ENCODE measurements around the gene LSMEM2. TPM values are rescaled to one million over a fixed set of nuclear protein-coding genes. Genes with fewer than 3 reads are reported as not detected.

The LSMEM2 gene
- total and polyA plus RNA-seq, 9 of the 15 experiments (the other 6 are each of a cell fraction or from before 2014, with no cell fraction given), result not detected

DNA sequence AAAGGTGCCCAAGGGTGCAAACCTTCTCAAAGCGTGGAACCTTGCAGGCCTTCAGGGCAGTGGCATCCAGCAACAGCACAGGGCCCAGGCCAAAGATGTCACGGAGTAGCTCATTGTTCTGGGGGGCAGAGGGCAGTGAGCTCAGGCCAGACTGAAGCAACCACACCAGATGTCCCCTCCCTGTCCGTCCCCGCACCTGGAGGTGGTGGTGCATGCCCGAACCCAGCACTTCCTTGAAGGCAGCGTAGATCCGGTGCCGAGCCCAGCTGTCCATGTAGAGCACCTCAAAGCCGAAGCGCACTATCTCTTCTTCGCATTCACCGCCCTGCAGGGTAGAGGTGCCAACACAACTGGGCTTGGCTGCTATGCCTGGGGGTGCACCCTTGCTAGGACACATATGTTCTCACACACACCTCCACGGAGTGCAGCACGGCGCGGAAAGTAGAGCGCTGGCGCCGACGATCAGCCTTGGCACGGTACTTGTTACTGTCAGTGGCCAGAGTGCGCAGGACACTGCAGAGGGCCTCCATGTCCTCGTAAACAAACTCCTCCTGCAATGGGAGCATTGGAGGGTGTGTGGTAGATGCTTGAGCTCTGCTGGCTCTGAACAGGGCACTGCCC is 9.6 kb downstream of the LSMEM2 start:
- no peak overlapping the region for H3K27ac ChIP-seq (ENCODE audit: extremely low read depth, low read depth, low read length)
- H3K4me1 ChIP-seq (replicated peaks in 1 of 2; ENCODE audit: control insufficient read depth in 2 of 2, insufficient read depth in 2 of 2, low read length in 2 of 2), result peaks cover 8 to 53% of the 10 kb centered on the region in 2 experiments; a peak in 3 of 5 replicates
- no peak for FAIRE-seq
- no peaks in the 10 kb centered on the region for H4K20me1 ChIP-seq (replicated peaks; ENCODE audit: control insufficient read depth, insufficient read depth, low read length)
- TF ChIP-seq POLR2G (IDR thresholded peaks at IDR 0.05; ENCODE audit: low read depth, low read length), result peak; percentile 19; the same call in 1 of the 2 replicates
- TF ChIP-seq POLR2B (IDR thresholded peaks at IDR 0.05; ENCODE audit: low read depth, partially characterized antibody), result no peak
- no peaks in the 10 kb centered on the region for H3K9me1 ChIP-seq (ENCODE audit: control insufficient read depth, insufficient read depth, low read length)
- H3K79me2 ChIP-seq (ENCODE audit: control insufficient read depth, insufficient read depth, low read length), result peaks cover 30% of the 10 kb centered on the region
- CTCF ChIA-PET (ENCODE audit: low intra/inter-chr PET ratio), result no interaction called here
- H3K9ac ChIP-seq (ENCODE audit: insufficient read depth in 1 of 2, low read depth in 2 of 2, low read length in 2 of 2), result no peak overlapping the region; a peak in 1 of 4 replicates
- POLR2A ChIA-PET, result interaction anchor here (0.6 to 1.7 kb wide), 3 partner anchors 10 to 73 kb away, joined by 3 to 8 read pairs (median 4); partner anchors contain the start of genes HYAL3 and NAA80
- H3K4me2 ChIP-seq (ENCODE audit: insufficient read depth, low read length), result no peak overlapping the region
- no peak for ATAC-seq
- H3K9me3 ChIP-seq (replicated peaks; ENCODE audit: control insufficient read depth, insufficient read depth, low read depth, low read length), result no peaks in the 10 kb centered on the region
- no peaks in the 10 kb centered on the region for H3K27me3 ChIP-seq (ENCODE audit: control insufficient read depth in 2 of 2, insufficient read depth in 2 of 2, low read length in 2 of 2)
- no TSS peak for BruUV-seq (replicated peaks)
- no peak overlapping the region for H2AFZ ChIP-seq (ENCODE audit: low read depth, low read length)
- intact Hi-C loops (cut with micrococcal nuclease) (no loop called here), in situ Hi-C loops (cut with MboI) (no loop called here)
- H3K4me3 ChIP-seq, result no peak overlapping the region
- DNase-seq (ENCODE audit: extremely low read depth in 1 of 4, low spot score in 3 of 4), result no peak
- WGBS (ENCODE audit: insufficient coverage, low coverage, missing lambda C conversion rate), result 98% methylated on average over 13 of the region's 23 CpGs
- H3K36me3 ChIP-seq (ENCODE audit: control insufficient read depth, insufficient read depth, low read length), result peaks cover 49% of the 10 kb centered on the region; the same call in 2 of the 3 replicates

DNA sequence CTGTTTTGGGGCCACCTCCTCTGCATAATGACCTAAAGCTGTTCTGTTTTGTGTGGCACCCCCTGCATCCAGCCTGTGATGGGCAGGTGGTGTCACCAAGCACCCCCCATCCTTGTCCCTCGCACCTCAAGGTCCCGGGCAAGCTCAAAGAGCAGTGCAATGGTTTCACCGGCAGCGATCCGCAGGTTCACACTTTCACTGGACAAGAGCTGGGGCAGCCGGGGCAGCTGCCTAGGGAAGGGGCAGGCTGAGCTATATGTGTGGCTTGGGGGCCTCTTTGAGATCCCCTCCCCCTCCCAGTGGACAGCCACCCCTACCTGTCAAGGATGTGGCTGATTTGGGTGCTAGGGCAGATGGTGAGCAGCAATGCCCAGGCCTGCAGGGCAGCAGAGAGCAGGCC is 10.2 kb downstream of the LSMEM2 start:
- no peaks in the 10 kb centered on the region for H3K9me1 ChIP-seq (ENCODE audit: control insufficient read depth, insufficient read depth, low read length)
- H3K9ac ChIP-seq (ENCODE audit: insufficient read depth in 1 of 2, low read depth in 2 of 2, low read length in 2 of 2), result peak overlapping the region in 1 of 2 experiments; percentile 72; a peak in 1 of 4 replicates
- peaks cover 30% of the 10 kb centered on the region for H3K79me2 ChIP-seq (ENCODE audit: control insufficient read depth, insufficient read depth, low read length)
- H2AFZ ChIP-seq (ENCODE audit: low read depth, low read length), result no peak overlapping the region
- ChIA-PET CTCF (ENCODE audit: low intra/inter-chr PET ratio) (no interaction called here), POLR2A (no interaction called here)
- H3K36me3 ChIP-seq (ENCODE audit: control insufficient read depth, insufficient read depth, low read length), result peaks cover 49% of the 10 kb centered on the region; the same call in 2 of the 3 replicates
- no peak overlapping the region for H3K4me2 ChIP-seq (ENCODE audit: insufficient read depth, low read length)
- no peak for FAIRE-seq
- no TSS peak for BruUV-seq (replicated peaks)
- in situ Hi-C loops (cut with MboI), result no loop called here
- H3K27me3 ChIP-seq (ENCODE audit: control insufficient read depth in 2 of 2, insufficient read depth in 2 of 2, low read length in 2 of 2), result no peaks in the 10 kb centered on the region
- no peak overlapping the region for H3K4me3 ChIP-seq
- no peaks in the 10 kb centered on the region for H4K20me1 ChIP-seq (replicated peaks; ENCODE audit: control insufficient read depth, insufficient read depth, low read length)
- WGBS (ENCODE audit: insufficient coverage, low coverage, missing lambda C conversion rate), result 100% methylated on average over 5 of the region's 6 CpGs
- H3K27ac ChIP-seq (ENCODE audit: extremely low read depth, low read depth, low read length), result no peak overlapping the region
- peaks cover 8 to 55% of the 10 kb centered on the region in 2 experiments; a peak in 3 of 5 replicates for H3K4me1 ChIP-seq (replicated peaks in 1 of 2; ENCODE audit: control insufficient read depth in 2 of 2, insufficient read depth in 2 of 2, low read length in 2 of 2)
- ATAC-seq, result no peak
- intact Hi-C loops (cut with micrococcal nuclease), result no loop called here
- DNase-seq (ENCODE audit: extremely low read depth in 1 of 4, low spot score in 3 of 4), result no peak
- no peaks in the 10 kb centered on the region for H3K9me3 ChIP-seq (replicated peaks; ENCODE audit: control insufficient read depth, insufficient read depth, low read depth, low read length)
- no peak for TF ChIP-seq ZNF3 (CRISPR knock-in tag; IDR thresholded peaks at IDR 0.05)
- TF ChIP-seq ZNF778 (CRISPR knock-in tag; IDR thresholded peaks at IDR 0.05), result no peak
- TF ChIP-seq, protein P1, sequence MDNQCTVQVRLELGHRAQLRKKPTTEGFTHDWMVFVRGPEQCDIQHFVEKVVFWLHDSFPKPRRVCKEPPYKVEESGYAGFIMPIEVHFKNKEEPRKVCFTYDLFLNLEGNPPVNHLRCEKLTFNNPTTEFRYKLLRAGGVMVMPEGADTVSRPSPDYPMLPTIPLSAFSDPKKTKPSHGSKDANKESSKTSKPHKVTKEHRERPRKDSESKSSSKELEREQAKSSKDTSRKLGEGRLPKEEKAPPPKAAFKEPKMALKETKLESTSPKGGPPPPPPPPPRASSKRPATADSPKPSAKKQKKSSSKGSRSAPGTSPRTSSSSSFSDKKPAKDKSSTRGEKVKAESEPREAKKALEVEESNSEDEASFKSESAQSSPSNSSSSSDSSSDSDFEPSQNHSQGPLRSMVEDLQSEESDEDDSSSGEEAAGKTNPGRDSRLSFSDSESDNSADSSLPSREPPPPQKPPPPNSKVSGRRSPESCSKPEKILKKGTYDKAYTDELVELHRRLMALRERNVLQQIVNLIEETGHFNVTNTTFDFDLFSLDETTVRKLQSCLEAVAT (IDR thresholded peaks at IDR 0.05), result no peak
- TF ChIP-seq FOXK1 (CRISPR knock-in tag; IDR thresholded peaks at IDR 0.05; ENCODE audit: borderline replicate concordance), result no peak
- TF ChIP-seq LARP7 (IDR thresholded peaks at IDR 0.05), result no peak
- no peak for TF ChIP-seq PHB (CRISPR knock-in tag; IDR thresholded peaks at IDR 0.05)
- TF ChIP-seq POLR2G (IDR thresholded peaks at IDR 0.05; ENCODE audit: low read depth, low read length), result no peak
- TF ChIP-seq CHD1 (IDR thresholded peaks at IDR 0.05; ENCODE audit: low read length), result no peak
- TF ChIP-seq ZNF146 (CRISPR knock-in tag; IDR thresholded peaks at IDR 0.05; ENCODE audit: unreplicated experiment), result no peak
- no peak for TF ChIP-seq FIP1L1 (IDR thresholded peaks at IDR 0.05; ENCODE audit: low read depth, low read length, poor library complexity, severe bottlenecking)
- TF ChIP-seq RFX5 (IDR thresholded peaks at IDR 0.05; ENCODE audit: low read depth, low read length), result no peak
- TF ChIP-seq TCFL5 (CRISPR knock-in tag; conservative IDR thresholded peaks at IDR 0.05), result no peak
- TF ChIP-seq ZNF780A (CRISPR knock-in tag; IDR thresholded peaks at IDR 0.05), result no peak
- TF ChIP-seq SAFB (IDR thresholded peaks at IDR 0.05; ENCODE audit: borderline replicate concordance, low read depth, low read length), result no peak
- no peak for TF ChIP-seq RFX7 (CRISPR knock-in tag; IDR thresholded peaks at IDR 0.05)
- TF ChIP-seq ELF4 (CRISPR knock-in tag; IDR thresholded peaks at IDR 0.05), result no peak
